ENCODE measurements around the gene RPL39L. TPM values are rescaled to one million over a fixed set of nuclear protein-coding genes. Genes with fewer than 3 reads are reported as not detected.

The RPL39L gene
- total RNA-seq, 2 donors from 2014 or later, result 26.8 to 34.5 TPM

GRCh38 chr3:187186375-187186774, 47.1 kb upstream of the RPL39L start:
- peaks cover 5% of the 10 kb centered on the region for H3K27me3 Mint-ChIP-seq (ENCODE audit: insufficient read depth)
- DNase-seq, result no peak
- H3K4me3 Mint-ChIP-seq, result no peak overlapping the region
- TF ChIP-seq, protein P1, sequence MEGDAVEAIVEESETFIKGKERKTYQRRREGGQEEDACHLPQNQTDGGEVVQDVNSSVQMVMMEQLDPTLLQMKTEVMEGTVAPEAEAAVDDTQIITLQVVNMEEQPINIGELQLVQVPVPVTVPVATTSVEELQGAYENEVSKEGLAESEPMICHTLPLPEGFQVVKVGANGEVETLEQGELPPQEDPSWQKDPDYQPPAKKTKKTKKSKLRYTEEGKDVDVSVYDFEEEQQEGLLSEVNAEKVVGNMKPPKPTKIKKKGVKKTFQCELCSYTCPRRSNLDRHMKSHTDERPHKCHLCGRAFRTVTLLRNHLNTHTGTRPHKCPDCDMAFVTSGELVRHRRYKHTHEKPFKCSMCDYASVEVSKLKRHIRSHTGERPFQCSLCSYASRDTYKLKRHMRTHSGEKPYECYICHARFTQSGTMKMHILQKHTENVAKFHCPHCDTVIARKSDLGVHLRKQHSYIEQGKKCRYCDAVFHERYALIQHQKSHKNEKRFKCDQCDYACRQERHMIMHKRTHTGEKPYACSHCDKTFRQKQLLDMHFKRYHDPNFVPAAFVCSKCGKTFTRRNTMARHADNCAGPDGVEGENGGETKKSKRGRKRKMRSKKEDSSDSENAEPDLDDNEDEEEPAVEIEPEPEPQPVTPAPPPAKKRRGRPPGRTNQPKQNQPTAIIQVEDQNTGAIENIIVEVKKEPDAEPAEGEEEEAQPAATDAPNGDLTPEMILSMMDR (conservative IDR thresholded peaks at IDR 0.05), result no peak
- 86 to 100% methylated on average over 1 to 2 of the region's 2 CpGs for WGBS, 2 experiments (ENCODE audit: insufficient coverage in 1 of 2, insufficient read length in 1 of 2)
- H3K4me1 Mint-ChIP-seq, result peaks cover 42% of the 10 kb centered on the region
- no peak overlapping the region for H3K27ac ChIP-seq (ENCODE audit: low read depth, low read length)
- H3K9ac ChIP-seq (ENCODE audit: extremely low read depth, low read length, poor library complexity, severe bottlenecking), result no peak overlapping the region
- no peaks in the 10 kb centered on the region for H3K36me3 Mint-ChIP-seq (ENCODE audit: low read depth)
- H3K4me3 ChIP-seq (ENCODE audit: low read length), result no peak overlapping the region
- peaks cover 4% of the 10 kb centered on the region for H3K4me1 ChIP-seq (ENCODE audit: control insufficient read depth, insufficient read depth, low read length)
- no peaks in the 10 kb centered on the region for H3K9me3 Mint-ChIP-seq
- no peaks in the 10 kb centered on the region for H3K36me3 ChIP-seq (ENCODE audit: control insufficient read depth, insufficient read depth, low read length)
- no peaks in the 10 kb centered on the region for H3K27me3 ChIP-seq (ENCODE audit: control insufficient read depth, insufficient read depth, low read length, poor library complexity, severe bottlenecking)
- no peak overlapping the region for H3K27ac Mint-ChIP-seq
- H3K9me3 ChIP-seq (ENCODE audit: control insufficient read depth, low read length), result no peaks in the 10 kb centered on the region

GRCh38 chr3:187185759-187186158, 46.5 kb upstream of the RPL39L start:
- peak overlapping the region; percentile 28 for H3K27ac Mint-ChIP-seq
- H3K9me3 Mint-ChIP-seq, result no peaks in the 10 kb centered on the region
- H3K27me3 Mint-ChIP-seq (ENCODE audit: insufficient read depth), result peaks cover 9% of the 10 kb centered on the region
- no peaks in the 10 kb centered on the region for H3K36me3 Mint-ChIP-seq (ENCODE audit: low read depth)
- TF ChIP-seq, protein P1 (conservative IDR thresholded peaks at IDR 0.05), result no peak
- no peak overlapping the region for H3K4me3 ChIP-seq (ENCODE audit: low read length)
- H3K4me1 Mint-ChIP-seq, result peaks cover 48% of the 10 kb centered on the region
- H3K27ac ChIP-seq (ENCODE audit: low read depth, low read length), result no peak overlapping the region
- DNase-seq, result peak; percentile 85
- no peaks in the 10 kb centered on the region for H3K36me3 ChIP-seq (ENCODE audit: control insufficient read depth, insufficient read depth, low read length)
- no peak overlapping the region for H3K9ac ChIP-seq (ENCODE audit: extremely low read depth, low read length, poor library complexity, severe bottlenecking)
- peaks cover 4% of the 10 kb centered on the region for H3K4me1 ChIP-seq (ENCODE audit: control insufficient read depth, insufficient read depth, low read length)
- H3K4me3 Mint-ChIP-seq, result no peak overlapping the region
- no peaks in the 10 kb centered on the region for H3K27me3 ChIP-seq (ENCODE audit: control insufficient read depth, insufficient read depth, low read length, poor library complexity, severe bottlenecking)
- WGBS, 2 experiments (ENCODE audit: insufficient coverage in 1 of 2, insufficient read length in 1 of 2), result 65 to 74% methylated on average over 3 to 4 of the region's 4 CpGs
- H3K9me3 ChIP-seq (ENCODE audit: control insufficient read depth, low read length), result no peaks in the 10 kb centered on the region

DNA sequence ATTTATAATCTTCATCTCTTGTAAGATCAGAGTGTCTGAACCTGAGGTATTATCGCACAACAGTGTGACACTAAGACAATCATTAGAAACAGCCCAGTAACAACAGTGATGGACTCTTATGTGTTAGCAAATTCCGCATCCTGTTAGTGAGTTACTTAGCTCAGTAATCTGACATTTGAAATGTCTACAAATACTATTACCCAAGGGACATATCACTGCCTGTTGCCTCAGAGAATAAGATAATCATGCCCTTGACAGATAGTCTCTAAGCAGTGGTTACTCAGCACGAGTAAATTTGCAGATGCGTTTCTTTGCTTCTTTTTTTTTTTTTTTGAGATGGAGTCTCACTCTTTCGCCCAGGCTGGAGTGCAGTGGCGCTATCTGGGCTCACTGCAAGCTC, 44.6 kb upstream of the RPL39L start:
- TF ChIP-seq, protein P1 (conservative IDR thresholded peaks at IDR 0.05), result no peak
- H3K4me3 Mint-ChIP-seq, result no peak overlapping the region
- peaks cover 62% of the 10 kb centered on the region for H3K4me1 Mint-ChIP-seq
- WGBS, 2 experiments (ENCODE audit: insufficient coverage in 1 of 2, insufficient read length in 1 of 2), result 89 to 100% methylated on average over 1 to 6 of the region's 6 CpGs
- Histone ChIP-seq H3K4me1 (ENCODE audit: control insufficient read depth, insufficient read depth, low read length) (peaks cover 4% of the 10 kb centered on the region), H3K36me3 (ENCODE audit: control insufficient read depth, insufficient read depth, low read length) (no peaks in the 10 kb centered on the region), H3K27me3 (ENCODE audit: control insufficient read depth, insufficient read depth, low read length, poor library complexity, severe bottlenecking) (no peaks in the 10 kb centered on the region), H3K27ac (ENCODE audit: low read depth, low read length) (no peak overlapping the region), H3K4me3 (ENCODE audit: low read length) (no peak overlapping the region), H3K9me3 (ENCODE audit: control insufficient read depth, low read length) (no peaks in the 10 kb centered on the region), H3K9ac (ENCODE audit: extremely low read depth, low read length, poor library complexity, severe bottlenecking) (no peak overlapping the region)
- no peak for DNase-seq
- peaks cover 4% of the 10 kb centered on the region for H3K36me3 Mint-ChIP-seq (ENCODE audit: low read depth)
- H3K27me3 Mint-ChIP-seq (ENCODE audit: insufficient read depth), result peaks cover 26% of the 10 kb centered on the region
- H3K27ac Mint-ChIP-seq, result no peak overlapping the region
- no peaks in the 10 kb centered on the region for H3K9me3 Mint-ChIP-seq

Data from endodermal cell (in vitro differentiated cells).